Adrenal gland (tissue), 12 donors: ENCODE results near the gene TMEM231. TPM values are rescaled to one million over a fixed set of nuclear protein-coding genes. Genes with fewer than 3 reads are reported as not detected.
A peak's percentile ranks its signal among the peaks of the same experiment; 100 is the strongest.
"Not testable (repeated sequence)": the region's sequence is repeated elsewhere in the genome, so short reads cannot be mapped to it uniquely, and the experiment has no call there.

Experiments
- DNase-seq, 7 donors: peaks; one replicate each; pipeline ENCODE4 v3.0.0-alpha.2; 2019 to 2020
- H3K27ac ChIP-seq, 5 donors: fragments of 200-600 bp; sonication (generic) in 4 of 5; 1 replicate in 3 of 5; 2 replicates in 2 of 5; pipeline versions ENCODE4 v1.5.1 to v1.8.0; 2016 to 2020; ENCODE audit warnings: mild to moderate bottlenecking in 1 of 5
- H3K27me3 ChIP-seq: fragments of 200-600 bp; 2 replicates; pipeline ENCODE4 v1.8.0; 2021
- H3K36me3 ChIP-seq, 2 donors: fragments of 200-600 bp; replicated peaks in 1 of 2; 1 replicate in 1 of 2; 2 replicates in 1 of 2; pipeline versions ENCODE4 v1.5.1 to v1.8.0; 2018 to 2022
- H3K4me1 ChIP-seq, 2 donors: fragments of 200-600 bp; replicated peaks in 1 of 2; 1 replicate in 1 of 2; 2 replicates in 1 of 2; pipeline versions ENCODE4 v1.5.1 to v1.8.0; 2018 to 2021
- H3K4me3 ChIP-seq, 4 donors: fragments of 200-600 bp; sonication (generic) in 3 of 4; one replicate each; pipeline ENCODE4 v1.5.1; 2016 to 2018
- H3K9me3 ChIP-seq, 3 donors: fragments of 200-600 bp; sonication (generic) in 1 of 3; replicated peaks in 1 of 3; 1 replicate in 2 of 3; 2 replicates in 1 of 3; pipeline versions ENCODE4 v1.5.1 to v1.8.0; 2016 to 2021
- CTCF ChIP-seq, 6 experiments: fragments of 450-650 bp in 4 of 6; fragments of 200-600 bp in 2 of 6; sonication (generic) in 1 of 6; IDR thresholded peaks; 1 replicate in 5 of 6; 2 replicates in 1 of 6; pipeline versions ENCODE4 v1.5.1 to v1.8.0; 2016 to 2021; ENCODE audit warnings: antibody characterized with exemption in 6 of 6, mild to moderate bottlenecking in 2 of 6, moderate library complexity in 1 of 6
- POLR2A ChIP-seq, 2 donors: fragments of 450-650 bp; IDR thresholded peaks; one replicate each; pipeline ENCODE4 v1.6.1; 2017; ENCODE audit warnings: antibody characterized with exemption in 2 of 2, mild to moderate bottlenecking in 2 of 2, moderate library complexity in 1 of 2
- WGBS, 4 donors: extraction: QIAGEN DNeasy Blood & Tissue Kit in 2 of 4; methylation state at CpG; one replicate each; pipeline versions ENCODE4 v1.1.5 to v1.1.7; 2013 to 2017; 5-methylcytosine and 5-hydroxymethylcytosine counted together
- intact Hi-C, 2 donors: fragments of 100-400 bp; cut with DNase I; formaldehyde crosslinking; loops; one replicate each; pipeline versions ENCODE4 v1.14.1 to v1.15.0; 2022 to 2023
- polyA plus RNA-seq, 3 donors: library from polyadenylated mRNA; stranded (reverse); fragments of 200-250 nt in 2 of 3; fragments of 350-450 nt in 1 of 3; fragmentation: Illumina TruSeq in 1 of 3; extraction: RNeasy Lipid Tissue Mini Kit (QIAGEN cat#74804) in 1 of 3; gene quantifications; one replicate each; pipeline ENCODE4 v1.2.3, GENCODE V29; 2013 to 2014
- total RNA-seq, 9 donors: library from RNA; depleted of rRNA in 4 of 9; stranded (reverse); fragments of >200 nt in 4 of 9; fragments of 120-200 nt in 1 of 9; fragmentation: NEBNext Ultra II Directional in 1 of 9; extraction: Animal tissue kit (Norgen Biotek cat#: 25700) in 1 of 9; gene quantifications; one replicate each; pipeline versions ENCODE4 v1.1.0 to v1.2.4, GENCODE V29; 2013 to 2023
- donor health status: healthy with polysubstance abuse.
- donor health status: Bipolar disorder and iron deficiency.
- donor health status: DM: yes; HTN: yes; CAD: no.
- donor health status: DM: no; HTN: no; CAD: no.
- donor health status: DM: no; HTN: no; CAD: no.
- donor health status: DM: yes; HTN: yes; CAD: no.

Gene TMEM231
- total and polyA plus RNA-seq, 12 donors, result 2.8 to 13.4 (median 7.9) TPM

GRCh38 chr16:75506574-75506973, 49.5 kb downstream of the TMEM231 start:
- intact Hi-C loops, result no loop called here
- WGBS, 4 donors, result 33 to 42% (median 37%) methylated on average over 7 of the region's 7 CpGs
- Histone ChIP-seq H3K27me3 (no peaks in the 10 kb centered on the region), H3K9me3 (no peaks in the 10 kb centered on the region), H3K4me3 (no peak overlapping the region), H3K36me3 (no peaks in the 10 kb centered on the region), H3K4me1 (peaks cover 0 to 9% of the 10 kb centered on the region in 2 donors), H3K27ac (peak overlapping the region in 1 of 5 donors; percentile 14)
- TF ChIP-seq CTCF (IDR thresholded peaks at IDR 0.05) (no peak), POLR2A (IDR thresholded peaks at IDR 0.05) (no peak)
- DNase-seq, result peak in 5 of 7 donors; percentile 39 to 77 (median 53)

- TF ChIP-seq POLR2A (IDR thresholded peaks at IDR 0.05) (no peak), CTCF (IDR thresholded peaks at IDR 0.05) (no peak)
- WGBS, 4 donors, result 72 to 84% (median 81%) methylated on average over 3 of the region's 3 CpGs
- no peak overlapping the region for H3K4me3 ChIP-seq
- intact Hi-C loops, result no loop called here
- no peaks in the 10 kb centered on the region for H3K36me3 ChIP-seq
- no peaks in the 10 kb centered on the region for H3K27me3 ChIP-seq
- no peaks in the 10 kb centered on the region for H3K9me3 ChIP-seq
- H3K27ac ChIP-seq, result peak overlapping the region in 1 of 5 donors; percentile 14
- no peak for DNase-seq
- H3K4me1 ChIP-seq, result peaks cover 0 to 9% of the 10 kb centered on the region in 2 donors
Measured at GRCh38 chr16:75506107-75506506, 49.9 kb downstream of the TMEM231 start.

- no peak overlapping the region for H3K27ac ChIP-seq
- no peak for TF ChIP-seq POLR2A (IDR thresholded peaks at IDR 0.05)
- no peak for TF ChIP-seq CTCF (IDR thresholded peaks at IDR 0.05)
- H3K4me1 ChIP-seq, result peaks cover 0 to 9% of the 10 kb centered on the region in 2 donors
- 83 to 91% (median 85%) methylated on average over 1 of the region's 1 CpG for WGBS, 4 donors
- H3K9me3 ChIP-seq, result no peaks in the 10 kb centered on the region
- no peaks in the 10 kb centered on the region for H3K36me3 ChIP-seq
- no peaks in the 10 kb centered on the region for H3K27me3 ChIP-seq
- no peak for DNase-seq
- no peak overlapping the region for H3K4me3 ChIP-seq
- intact Hi-C loops, result no loop called here
Measured at GRCh38 chr16:75503801-75504200, 52.3 kb downstream of the TMEM231 start.

GRCh38 chr16:75502916-75503605, 53.0 kb downstream of the TMEM231 start:
- Histone ChIP-seq H3K9me3 (no peaks in the 10 kb centered on the region), H3K36me3 (no peaks in the 10 kb centered on the region), H3K4me3 (no peak overlapping the region), H3K27me3 (no peaks in the 10 kb centered on the region), H3K27ac (no peak overlapping the region), H3K4me1 (peaks cover 6 to 15% of the 10 kb centered on the region in 2 donors)
- DNase-seq, result peak in 2 of 7 donors; percentile 19 to 37
- TF ChIP-seq POLR2A (IDR thresholded peaks at IDR 0.05) (no peak), CTCF (IDR thresholded peaks at IDR 0.05) (no peak)
- 75 to 81% (median 80%) methylated on average over 4 of the region's 4 CpGs for WGBS, 4 donors
- intact Hi-C loops, result no loop called here

- H3K27me3 ChIP-seq, intact Hi-C loops, H3K36me3 ChIP-seq, H3K27ac ChIP-seq, H3K9me3 ChIP-seq, DNase-seq, H3K4me3 ChIP-seq: not testable (repeated sequence)
- peaks cover 13 to 24% of the 10 kb centered on the region in 2 donors for H3K4me1 ChIP-seq
- 70 to 77% (median 74%) methylated on average over 6 of the region's 6 CpGs for WGBS, 4 donors
Measured at GRCh38 chr16:75501820-75502219, 54.2 kb downstream of the TMEM231 start.
